ENCODE data around the gene DAPK3. TPM values are rescaled to one million over a fixed set of nuclear protein-coding genes. Genes with fewer than 3 reads are reported as not detected.

The DAPK3 gene
- total RNA-seq, 1 experiment from 2014 or later: 38.1 TPM

DNA sequence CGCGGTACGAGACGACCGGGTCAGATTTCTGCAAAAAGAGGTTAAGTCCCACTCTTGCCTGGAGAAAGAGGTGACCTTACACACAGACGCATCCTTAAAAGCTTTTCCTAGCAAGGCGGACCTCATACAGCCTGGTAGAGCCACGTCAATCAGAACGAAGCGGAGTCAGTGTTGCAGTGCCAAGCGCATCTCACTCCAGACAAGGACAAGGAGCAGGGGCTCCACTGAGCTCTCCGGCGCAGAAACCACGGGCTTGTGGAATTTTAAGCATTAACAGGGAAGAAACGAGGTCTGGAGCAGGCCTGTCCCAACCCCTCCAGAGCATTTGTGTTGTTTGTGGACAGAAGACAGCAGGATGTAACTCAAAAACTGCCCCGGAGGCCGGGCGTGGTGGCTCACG is 7.2 kb upstream of the DAPK3 start:
- peaks cover 3% of the 10 kb centered on the region; the same call in 1 of the 2 replicates for H3K4me1 ChIP-seq (replicated peaks; ENCODE audit: insufficient read depth)
- H3K27ac ChIP-seq: no peak overlapping the region
- peaks cover 82% of the 10 kb centered on the region for H4K20me1 ChIP-seq (ENCODE audit: insufficient read depth)
- BruUV-seq (replicated peaks): no TSS peak
- no peak for DNase-seq
- peaks cover 56% of the 10 kb centered on the region for H3K79me2 ChIP-seq (ENCODE audit: low read depth)
- ChIA-PET POLR2A (ENCODE audit: unreplicated experiment) (no interaction called here), CTCF (interaction anchor here (0.7 kb wide), 1 partner anchor 9 kb away, joined by 7 read pairs; no protein-coding TSS in a partner anchor)
- TF ChIP-seq CTCF (conservative IDR thresholded peaks at IDR 0.05) (no peak), EZH2 (IDR thresholded peaks at IDR 0.05; ENCODE audit: low read depth) (no peak)
- intact Hi-C loops (cut with micrococcal nuclease; ENCODE audit: unreplicated experiment): no loop called here
- peaks cover 77% of the 10 kb centered on the region for H3F3A ChIP-seq (ENCODE audit: insufficient read depth, low read depth)
- peaks cover 18% of the 10 kb centered on the region for H3K36me3 ChIP-seq (ENCODE audit: low read depth)
- H3K4me3 ChIP-seq: no peak overlapping the region
- no peak overlapping the region for H2AFZ ChIP-seq
- H3K9me2 ChIP-seq (ENCODE audit: insufficient read depth): no peaks in the 10 kb centered on the region
- H3K9me3 ChIP-seq (ENCODE audit: insufficient read depth, low read depth): no peaks in the 10 kb centered on the region
- H3K4me2 ChIP-seq: no peak overlapping the region
- no peaks in the 10 kb centered on the region for H3K27me3 ChIP-seq (ENCODE audit: insufficient read depth, low read depth)

DNA sequence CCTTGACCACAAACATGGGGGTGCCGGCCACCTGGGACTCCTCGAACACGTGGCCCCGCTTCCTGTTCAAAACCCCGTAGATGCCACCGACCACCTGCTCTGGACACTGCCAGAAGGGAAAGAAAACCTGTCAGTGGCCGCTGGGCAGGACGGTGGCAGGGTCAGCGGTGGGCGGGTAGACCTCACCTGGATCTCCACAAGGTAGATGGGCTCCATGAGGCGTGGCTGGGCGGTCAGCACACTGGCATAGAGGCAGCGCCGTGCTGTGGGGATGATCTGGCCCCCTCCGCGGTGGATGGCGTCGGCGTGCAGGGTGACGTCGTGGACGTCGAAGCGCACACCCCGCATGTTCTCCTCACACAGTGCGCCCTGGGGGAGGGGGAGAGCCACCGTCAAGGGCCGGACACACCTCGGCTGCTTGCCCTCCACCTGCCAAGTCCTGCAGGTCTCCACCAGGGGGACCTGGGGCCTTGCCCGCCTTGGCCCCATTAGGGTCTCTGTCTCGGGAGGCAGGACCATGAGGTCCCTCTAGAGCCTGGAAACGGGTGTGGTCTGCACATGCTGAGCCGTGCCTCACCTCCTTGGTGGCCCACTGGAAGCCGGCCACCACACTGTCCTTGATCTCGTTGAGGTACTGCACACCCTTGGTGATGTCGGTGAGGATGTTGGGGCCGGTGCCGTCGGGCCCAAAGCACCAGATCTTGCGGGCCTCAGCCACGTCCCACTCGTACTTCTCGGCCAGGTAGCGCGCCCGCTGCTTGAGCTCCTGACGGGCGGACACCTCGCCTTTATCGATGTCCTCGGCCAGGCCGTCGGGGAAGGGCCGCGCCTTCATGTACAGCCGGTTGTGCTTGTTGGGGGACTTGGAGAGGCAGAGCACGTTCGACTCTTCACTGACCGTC is 6.6 kb upstream of the DAPK3 start:
- Histone ChIP-seq H3K27me3 (ENCODE audit: insufficient read depth, low read depth) (no peaks in the 10 kb centered on the region), H3K79me2 (ENCODE audit: low read depth) (peaks cover 49% of the 10 kb centered on the region), H3K4me2 (no peak overlapping the region), H2AFZ (no peak overlapping the region), H4K20me1 (ENCODE audit: insufficient read depth) (peaks cover 78% of the 10 kb centered on the region), H3K27ac (no peak overlapping the region), H3K4me3 (no peak overlapping the region), H3K4me1 (replicated peaks; ENCODE audit: insufficient read depth) (no peaks in the 10 kb centered on the region), H3K9me2 (ENCODE audit: insufficient read depth) (no peaks in the 10 kb centered on the region), H3F3A (ENCODE audit: insufficient read depth, low read depth) (peaks cover 74% of the 10 kb centered on the region), H3K9me3 (ENCODE audit: insufficient read depth, low read depth) (no peaks in the 10 kb centered on the region), H3K36me3 (ENCODE audit: low read depth) (peaks cover 18% of the 10 kb centered on the region)
- no TSS peak for BruUV-seq (replicated peaks)
- TF ChIP-seq CTCF (conservative IDR thresholded peaks at IDR 0.05): no peak
- no peak for TF ChIP-seq EZH2 (IDR thresholded peaks at IDR 0.05; ENCODE audit: low read depth)
- intact Hi-C loops (cut with micrococcal nuclease; ENCODE audit: unreplicated experiment): no loop called here
- ChIA-PET POLR2A (ENCODE audit: unreplicated experiment) (no interaction called here), CTCF (no interaction called here)
- no peak for DNase-seq

DNA sequence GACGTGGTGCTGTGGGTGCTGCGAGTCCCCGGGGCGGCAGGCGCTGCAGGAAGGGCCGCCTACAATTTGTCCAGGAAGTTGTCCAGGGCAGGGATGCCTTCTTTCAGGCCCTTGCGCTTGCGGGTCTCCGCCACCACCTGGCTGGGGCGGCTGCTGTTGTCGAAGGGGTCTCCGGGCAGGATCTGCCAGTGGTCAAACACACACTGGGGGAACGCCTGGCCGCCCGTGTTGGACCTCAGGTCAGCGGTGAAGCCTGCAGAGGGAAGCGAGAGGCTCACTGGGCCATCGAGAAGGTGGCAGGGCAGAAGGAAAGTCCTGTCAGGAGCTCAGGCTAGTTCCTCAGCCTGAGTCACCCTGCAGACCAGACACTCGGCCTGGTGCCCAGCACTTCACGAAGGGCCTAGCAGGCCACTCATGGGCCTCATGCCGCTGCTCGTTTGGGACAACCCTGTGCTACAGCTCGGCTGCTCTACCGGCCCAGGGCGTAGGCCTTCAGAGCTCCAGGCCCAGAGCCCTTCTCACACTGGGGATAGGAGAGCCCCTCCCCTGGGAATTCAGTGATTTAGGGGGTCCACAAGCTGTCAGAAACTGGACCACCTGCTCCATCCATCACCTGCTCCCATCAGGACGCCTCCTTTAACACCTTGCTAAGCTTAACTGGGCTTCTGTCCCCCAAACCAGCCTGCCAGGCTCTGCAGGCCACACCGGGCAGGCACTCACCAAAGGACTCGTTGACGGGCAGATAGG is 5.8 kb upstream of the DAPK3 start:
- CTCF ChIA-PET: no interaction called here
- Histone ChIP-seq H3K4me1 (replicated peaks; ENCODE audit: insufficient read depth) (no peaks in the 10 kb centered on the region), H2AFZ (no peak overlapping the region), H3K9me3 (ENCODE audit: insufficient read depth, low read depth) (no peaks in the 10 kb centered on the region), H4K20me1 (ENCODE audit: insufficient read depth) (peaks cover 73% of the 10 kb centered on the region), H3K27me3 (ENCODE audit: insufficient read depth, low read depth) (no peaks in the 10 kb centered on the region), H3K9me2 (ENCODE audit: insufficient read depth) (no peaks in the 10 kb centered on the region), H3F3A (ENCODE audit: insufficient read depth, low read depth) (peaks cover 74% of the 10 kb centered on the region), H3K36me3 (ENCODE audit: low read depth) (peaks cover 15% of the 10 kb centered on the region), H3K4me2 (no peak overlapping the region), H3K27ac (no peak overlapping the region), H3K4me3 (no peak overlapping the region), H3K79me2 (ENCODE audit: low read depth) (peaks cover 41% of the 10 kb centered on the region)
- TSS peak; percentile 10 for BruUV-seq (replicated peaks)
- intact Hi-C loops (cut with micrococcal nuclease; ENCODE audit: unreplicated experiment): no loop called here
- no peak for TF ChIP-seq CTCF (conservative IDR thresholded peaks at IDR 0.05)
- TF ChIP-seq EZH2 (IDR thresholded peaks at IDR 0.05; ENCODE audit: low read depth): no peak
- DNase-seq: no peak
- POLR2A ChIA-PET (ENCODE audit: unreplicated experiment): no interaction called here

Data from PC-9 (cell line).